Gastroesophageal sphincter (tissue), 3 donors: ENCODE measurements around the gene DDX10.

ENCODE experiments used
- CTCF ChIP-seq, 4 experiments: fragments of 200-600 bp in 2 of 4; fragments of 450-650 bp in 2 of 4; sonication (generic) in 1 of 4; IDR thresholded peaks; one replicate each; pipeline ENCODE4 v1.5.1; 2017 to 2019; ENCODE audit warnings: antibody characterized with exemption in 4 of 4, mild to moderate bottlenecking in 2 of 4, moderate library complexity in 2 of 4
- EP300 ChIP-seq: sonication (generic); formaldehyde crosslinking; IDR thresholded peaks from one replicate; pipeline ENCODE4 v1.6.1; 2017; ENCODE audit warnings: antibody characterized with exemption, mild to moderate bottlenecking
- POLR2A ChIP-seq, 2 donors: fragments of 450-650 bp; IDR thresholded peaks; one replicate each; pipeline ENCODE4 v1.6.1; 2017; ENCODE audit warnings: antibody characterized with exemption in 2 of 2, mild to moderate bottlenecking in 2 of 2, moderate library complexity in 1 of 2
- POLR2AphosphoS5 ChIP-seq: sonication (generic); formaldehyde crosslinking; IDR thresholded peaks from one replicate; pipeline ENCODE4 v1.6.1; 2017; ENCODE audit warnings: antibody characterized with exemption

- TF ChIP-seq CTCF (IDR thresholded peaks at IDR 0.05) (no peak), POLR2A (IDR thresholded peaks at IDR 0.05) (no peak), EP300 (no peak), POLR2AphosphoS5 (no peak)
Observed at GRCh38 chr11:108748968-108749367, 84.1 kb downstream of the DDX10 start.
